ENCODE data around the gene CAMP.
A peak's percentile ranks its signal among the peaks of the same experiment; 100 is the strongest.

Gene CAMP

DNA sequence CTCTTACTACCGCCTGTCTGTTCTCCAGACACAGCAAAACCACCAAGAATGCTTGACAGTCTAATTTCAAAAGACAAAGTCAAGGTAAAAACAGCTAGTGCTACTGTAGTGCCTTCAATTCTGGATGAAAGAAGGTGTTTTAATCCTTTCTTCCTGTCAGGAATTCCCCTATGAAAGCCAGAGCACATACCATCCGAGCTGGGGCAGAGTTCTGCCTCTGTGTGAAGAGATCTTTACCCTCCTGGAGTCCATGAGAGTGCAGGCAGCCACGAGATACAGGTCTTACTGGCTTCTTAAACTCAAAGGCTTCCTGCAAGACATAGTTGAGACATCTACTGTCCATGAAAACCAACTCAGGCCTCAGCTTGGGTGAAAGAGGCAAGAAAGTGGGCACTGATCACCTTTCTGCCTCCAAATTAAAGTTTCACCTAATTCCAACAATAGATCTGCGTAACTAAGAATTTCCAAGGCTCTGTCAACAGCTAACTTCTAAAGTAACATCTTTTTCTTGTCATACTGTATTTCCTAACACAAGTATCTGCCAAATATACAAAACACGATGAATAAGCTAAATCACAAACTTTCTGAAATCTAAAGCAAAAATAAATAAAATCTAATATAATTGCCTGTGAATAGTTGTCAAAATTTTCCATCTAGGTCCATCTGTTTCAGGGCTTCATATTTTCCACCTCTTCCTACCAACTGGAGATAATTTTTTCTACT, 42.6 kb upstream of the CAMP start:
- Histone ChIP-seq H3K4me2 (ENCODE audit: low read depth, low read length, poor library complexity, severe bottlenecking) (peak overlapping the region; percentile 97), H3F3A (ENCODE audit: low read depth) (no peaks in the 10 kb centered on the region), H3K9ac (ENCODE audit: low read depth, low read length, poor library complexity, severe bottlenecking) (peak overlapping the region; percentile 14), H3K36me3 (ENCODE audit: insufficient read depth, low read length) (peaks cover 93% of the 10 kb centered on the region), H4K20me1 (ENCODE audit: insufficient read depth, low read length, poor library complexity, severe bottlenecking) (peaks cover 66% of the 10 kb centered on the region), H3K79me2 (ENCODE audit: insufficient read depth, low read length) (peaks cover 82% of the 10 kb centered on the region), H3K9me2 (replicated peaks; ENCODE audit: low read depth, low read length) (no peaks in the 10 kb centered on the region), H3K4me1 (ENCODE audit: insufficient read depth, low read length, poor library complexity, severe bottlenecking) (peaks cover 47% of the 10 kb centered on the region), H3K4me3 (ENCODE audit: low read length, poor library complexity, severe bottlenecking) (peak overlapping the region; percentile 23), H3K9me3 (ENCODE audit: insufficient read depth, low read depth, low read length) (no peaks in the 10 kb centered on the region), H2AFZ (ENCODE audit: low read length) (no peak overlapping the region), H3K27me3 (ENCODE audit: insufficient read depth, low read length, poor library complexity, severe bottlenecking) (no peaks in the 10 kb centered on the region)
- no peak for TF ChIP-seq EZH2phosphoT487 (IDR thresholded peaks at IDR 0.05; ENCODE audit: borderline replicate concordance)
- TF ChIP-seq, protein P1, sequence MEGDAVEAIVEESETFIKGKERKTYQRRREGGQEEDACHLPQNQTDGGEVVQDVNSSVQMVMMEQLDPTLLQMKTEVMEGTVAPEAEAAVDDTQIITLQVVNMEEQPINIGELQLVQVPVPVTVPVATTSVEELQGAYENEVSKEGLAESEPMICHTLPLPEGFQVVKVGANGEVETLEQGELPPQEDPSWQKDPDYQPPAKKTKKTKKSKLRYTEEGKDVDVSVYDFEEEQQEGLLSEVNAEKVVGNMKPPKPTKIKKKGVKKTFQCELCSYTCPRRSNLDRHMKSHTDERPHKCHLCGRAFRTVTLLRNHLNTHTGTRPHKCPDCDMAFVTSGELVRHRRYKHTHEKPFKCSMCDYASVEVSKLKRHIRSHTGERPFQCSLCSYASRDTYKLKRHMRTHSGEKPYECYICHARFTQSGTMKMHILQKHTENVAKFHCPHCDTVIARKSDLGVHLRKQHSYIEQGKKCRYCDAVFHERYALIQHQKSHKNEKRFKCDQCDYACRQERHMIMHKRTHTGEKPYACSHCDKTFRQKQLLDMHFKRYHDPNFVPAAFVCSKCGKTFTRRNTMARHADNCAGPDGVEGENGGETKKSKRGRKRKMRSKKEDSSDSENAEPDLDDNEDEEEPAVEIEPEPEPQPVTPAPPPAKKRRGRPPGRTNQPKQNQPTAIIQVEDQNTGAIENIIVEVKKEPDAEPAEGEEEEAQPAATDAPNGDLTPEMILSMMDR (conservative IDR thresholded peaks at IDR 0.05; ENCODE audit: low read length): no peak

DNA sequence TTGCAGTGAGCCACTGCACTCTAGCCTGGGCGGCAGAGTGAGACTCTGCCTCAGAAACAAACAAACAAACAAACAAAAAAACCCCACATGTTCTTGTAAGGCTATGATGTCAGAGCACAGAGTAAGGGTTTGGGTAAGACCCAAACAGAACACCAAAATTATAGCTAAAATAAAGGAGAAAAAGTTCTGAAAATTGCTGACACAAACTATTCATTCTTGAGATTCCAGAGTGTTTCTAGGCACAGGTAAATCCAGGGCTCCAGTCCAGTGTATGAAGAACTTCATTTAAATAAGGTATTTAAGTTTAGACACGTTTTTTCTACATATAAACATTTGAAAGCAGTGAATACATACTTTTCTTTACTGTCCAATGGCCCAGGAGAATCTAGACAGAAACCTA, 39.0 kb upstream of the CAMP start:
- Histone ChIP-seq H3K9me2 (replicated peaks; ENCODE audit: low read depth, low read length) (no peaks in the 10 kb centered on the region), H3K36me3 (ENCODE audit: insufficient read depth, low read length) (peaks cover 62% of the 10 kb centered on the region; the same call in 1 of the 2 replicates), H3K9ac (ENCODE audit: low read depth, low read length, poor library complexity, severe bottlenecking) (peak overlapping the region; percentile 97), H4K20me1 (ENCODE audit: insufficient read depth, low read length, poor library complexity, severe bottlenecking) (peaks cover 73% of the 10 kb centered on the region), H3K4me3 (ENCODE audit: low read length, poor library complexity, severe bottlenecking) (peak overlapping the region; percentile 82), H2AFZ (ENCODE audit: low read length) (no peak overlapping the region), H3K27me3 (ENCODE audit: insufficient read depth, low read length, poor library complexity, severe bottlenecking) (peaks cover 4% of the 10 kb centered on the region), H3K4me1 (ENCODE audit: insufficient read depth, low read length, poor library complexity, severe bottlenecking) (peaks cover 62% of the 10 kb centered on the region), H3K79me2 (ENCODE audit: insufficient read depth, low read length) (peaks cover 88% of the 10 kb centered on the region), H3F3A (ENCODE audit: low read depth) (no peaks in the 10 kb centered on the region), H3K4me2 (ENCODE audit: low read depth, low read length, poor library complexity, severe bottlenecking) (peak overlapping the region; percentile 97), H3K9me3 (ENCODE audit: insufficient read depth, low read depth, low read length) (no peaks in the 10 kb centered on the region)
- TF ChIP-seq, protein P1 (conservative IDR thresholded peaks at IDR 0.05; ENCODE audit: low read length): no peak
- TF ChIP-seq EZH2phosphoT487 (IDR thresholded peaks at IDR 0.05; ENCODE audit: borderline replicate concordance): no peak

DNA sequence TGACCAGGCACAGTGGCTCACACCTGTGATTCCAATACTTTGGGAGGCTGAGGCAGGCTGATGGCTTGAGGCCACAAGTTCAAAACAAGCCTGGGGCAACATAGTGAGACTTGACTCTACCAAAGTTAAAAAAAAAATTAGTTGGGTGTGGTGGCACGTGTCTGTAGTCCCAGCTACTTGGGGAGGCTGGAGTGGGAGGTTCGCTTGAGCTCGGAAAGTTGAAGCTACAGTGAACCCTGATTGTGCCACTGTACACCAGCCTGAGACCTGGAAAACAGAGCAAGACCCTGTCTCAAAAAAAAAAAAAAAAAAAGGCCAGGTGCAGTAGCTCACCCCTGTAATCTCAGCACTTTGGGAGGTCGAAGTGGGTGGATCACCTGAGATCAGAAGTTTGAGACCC, 38.2 kb upstream of the CAMP start:
- peaks cover 64% of the 10 kb centered on the region for H4K20me1 ChIP-seq (ENCODE audit: insufficient read depth, low read length, poor library complexity, severe bottlenecking)
- peak overlapping the region; percentile 82 for H3K4me3 ChIP-seq (ENCODE audit: low read length, poor library complexity, severe bottlenecking)
- no peaks in the 10 kb centered on the region for H3K9me2 ChIP-seq (replicated peaks; ENCODE audit: low read depth, low read length)
- peaks cover 57% of the 10 kb centered on the region for H3K4me1 ChIP-seq (ENCODE audit: insufficient read depth, low read length, poor library complexity, severe bottlenecking)
- H3F3A ChIP-seq (ENCODE audit: low read depth): no peaks in the 10 kb centered on the region
- H3K79me2 ChIP-seq (ENCODE audit: insufficient read depth, low read length): peaks cover 80% of the 10 kb centered on the region
- peak overlapping the region; percentile 97 for H3K9ac ChIP-seq (ENCODE audit: low read depth, low read length, poor library complexity, severe bottlenecking)
- H2AFZ ChIP-seq (ENCODE audit: low read length): no peak overlapping the region
- no peaks in the 10 kb centered on the region for H3K9me3 ChIP-seq (ENCODE audit: insufficient read depth, low read depth, low read length)
- H3K4me2 ChIP-seq (ENCODE audit: low read depth, low read length, poor library complexity, severe bottlenecking): peak overlapping the region; percentile 97
- H3K27me3 ChIP-seq (ENCODE audit: insufficient read depth, low read length, poor library complexity, severe bottlenecking): peaks cover 4% of the 10 kb centered on the region
- peaks cover 55% of the 10 kb centered on the region; the same call in 1 of the 2 replicates for H3K36me3 ChIP-seq (ENCODE audit: insufficient read depth, low read length)
- TF ChIP-seq, protein P1 (conservative IDR thresholded peaks at IDR 0.05; ENCODE audit: low read length): no peak
- TF ChIP-seq EZH2phosphoT487 (IDR thresholded peaks at IDR 0.05; ENCODE audit: borderline replicate concordance): no peak
